ENCODE measurements around the gene FRY. TPM values are rescaled to one million over a fixed set of nuclear protein-coding genes. Genes with fewer than 3 reads are reported as not detected.

FRY gene
- total and polyA plus RNA-seq, 2 of the 13 experiments (the other 11 are each of a cell fraction or from before 2014, with no cell fraction given): 8.2 to 13.1 TPM

- TF ChIP-seq ZNF407 (CRISPR knock-in tag; IDR thresholded peaks at IDR 0.05; ENCODE audit: not compliant biosample characterization): no peak
- peak; percentile 94 for TF ChIP-seq KDM1A (CRISPR knock-in tag; IDR thresholded peaks at IDR 0.05)
- TF ChIP-seq, protein P1, sequence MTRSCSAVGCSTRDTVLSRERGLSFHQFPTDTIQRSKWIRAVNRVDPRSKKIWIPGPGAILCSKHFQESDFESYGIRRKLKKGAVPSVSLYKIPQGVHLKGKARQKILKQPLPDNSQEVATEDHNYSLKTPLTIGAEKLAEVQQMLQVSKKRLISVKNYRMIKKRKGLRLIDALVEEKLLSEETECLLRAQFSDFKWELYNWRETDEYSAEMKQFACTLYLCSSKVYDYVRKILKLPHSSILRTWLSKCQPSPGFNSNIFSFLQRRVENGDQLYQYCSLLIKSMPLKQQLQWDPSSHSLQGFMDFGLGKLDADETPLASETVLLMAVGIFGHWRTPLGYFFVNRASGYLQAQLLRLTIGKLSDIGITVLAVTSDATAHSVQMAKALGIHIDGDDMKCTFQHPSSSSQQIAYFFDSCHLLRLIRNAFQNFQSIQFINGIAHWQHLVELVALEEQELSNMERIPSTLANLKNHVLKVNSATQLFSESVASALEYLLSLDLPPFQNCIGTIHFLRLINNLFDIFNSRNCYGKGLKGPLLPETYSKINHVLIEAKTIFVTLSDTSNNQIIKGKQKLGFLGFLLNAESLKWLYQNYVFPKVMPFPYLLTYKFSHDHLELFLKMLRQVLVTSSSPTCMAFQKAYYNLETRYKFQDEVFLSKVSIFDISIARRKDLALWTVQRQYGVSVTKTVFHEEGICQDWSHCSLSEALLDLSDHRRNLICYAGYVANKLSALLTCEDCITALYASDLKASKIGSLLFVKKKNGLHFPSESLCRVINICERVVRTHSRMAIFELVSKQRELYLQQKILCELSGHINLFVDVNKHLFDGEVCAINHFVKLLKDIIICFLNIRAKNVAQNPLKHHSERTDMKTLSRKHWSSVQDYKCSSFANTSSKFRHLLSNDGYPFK (CRISPR knock-in tag; IDR thresholded peaks at IDR 0.05; ENCODE audit: borderline replicate concordance): no peak
- peak; percentile 94 for TF ChIP-seq ELF3 (CRISPR knock-in tag; IDR thresholded peaks at IDR 0.05)
- TF ChIP-seq EP300 (IDR thresholded peaks at IDR 0.05; ENCODE audit: low read depth in 2 of 2, low read length in 2 of 2): peak; percentile 92 to 97
- TF ChIP-seq EP300 (CRISPR knock-in tag; IDR thresholded peaks at IDR 0.05; ENCODE audit: borderline replicate concordance): peak; percentile 94
- TF ChIP-seq RFX1 (IDR thresholded peaks at IDR 0.05): no peak
- TF ChIP-seq RBM39 (IDR thresholded peaks at IDR 0.05; ENCODE audit: low read depth, low read length, poor library complexity, severe bottlenecking): no peak
- TF ChIP-seq ZMYM2 (CRISPR knock-in tag; IDR thresholded peaks at IDR 0.05): peak; percentile 52
- TF ChIP-seq ZNF292 (CRISPR knock-in tag; IDR thresholded peaks at IDR 0.05; ENCODE audit: borderline replicate concordance, low read depth): peak; percentile 61; the same call in 1 of the 2 replicates
- TF ChIP-seq SALL1 (CRISPR knock-in tag; IDR thresholded peaks at IDR 0.05): peak; percentile 99
- TF ChIP-seq KLF12 (CRISPR knock-in tag; IDR thresholded peaks at IDR 0.05; ENCODE audit: borderline replicate concordance): 0 out of 2 replicates have a peak, but pooled peaks have one; percentile 49
- no peak for TF ChIP-seq IRF1 (CRISPR knock-in tag; IDR thresholded peaks at IDR 0.05; ENCODE audit: low read depth)
- TF ChIP-seq SUZ12 (IDR thresholded peaks at IDR 0.05; ENCODE audit: low read depth, low read length): no peak
- no peak for TF ChIP-seq ZNF605 (CRISPR knock-in tag; IDR thresholded peaks at IDR 0.05)
- TF ChIP-seq ZNF232 (CRISPR knock-in tag; IDR thresholded peaks at IDR 0.05; ENCODE audit: borderline replicate concordance): peak; percentile 95
- TF ChIP-seq ETV6 (CRISPR knock-in tag; conservative IDR thresholded peaks at IDR 0.05): peak; percentile 66; the same call in 1 of the 2 replicates
- 0 out of 2 replicates have a peak, but pooled peaks have one; percentile 63 for TF ChIP-seq ARNTL (CRISPR knock-in tag; IDR thresholded peaks at IDR 0.05)
- peak; percentile 28; the same call in 1 of the 2 replicates for TF ChIP-seq RAD21 (CRISPR knock-in tag; IDR thresholded peaks at IDR 0.05)
These were observed 111.4 kb downstream of the FRY start (continued) for GRCh38 chr13:32142956-32143375.

All from HepG2 (cell line).